ENCODE results near the gene ATP11C. TPM values are rescaled to one million over a fixed set of nuclear protein-coding genes. Genes with fewer than 3 reads are reported as not detected.

The ATP11C gene
- total RNA-seq, 4 donors from 2014 or later = 16.3 to 26.6 (median 18.4) TPM

DNA sequence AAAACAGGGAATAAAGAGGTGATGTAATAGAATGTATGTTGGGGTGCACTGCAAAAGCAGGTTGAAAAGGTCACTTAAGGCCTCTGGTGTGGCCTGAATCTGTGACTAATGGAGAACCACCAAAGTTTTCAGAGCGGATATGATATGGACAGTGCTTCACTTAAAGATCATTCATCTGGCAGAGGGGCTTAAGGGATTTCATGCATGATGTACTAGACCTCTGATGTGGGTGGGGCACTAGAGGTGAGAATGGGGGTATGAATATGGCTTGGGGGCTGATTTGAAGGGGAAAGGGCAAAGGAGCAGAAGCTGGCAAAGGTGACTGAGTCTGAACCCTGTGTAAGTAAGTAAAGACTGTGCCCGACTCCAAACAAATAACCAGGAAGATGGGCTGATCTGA is 162.5 kb downstream of the ATP11C start:
- WGBS = 90% methylated on average over 2 of the region's 2 CpGs

DNA sequence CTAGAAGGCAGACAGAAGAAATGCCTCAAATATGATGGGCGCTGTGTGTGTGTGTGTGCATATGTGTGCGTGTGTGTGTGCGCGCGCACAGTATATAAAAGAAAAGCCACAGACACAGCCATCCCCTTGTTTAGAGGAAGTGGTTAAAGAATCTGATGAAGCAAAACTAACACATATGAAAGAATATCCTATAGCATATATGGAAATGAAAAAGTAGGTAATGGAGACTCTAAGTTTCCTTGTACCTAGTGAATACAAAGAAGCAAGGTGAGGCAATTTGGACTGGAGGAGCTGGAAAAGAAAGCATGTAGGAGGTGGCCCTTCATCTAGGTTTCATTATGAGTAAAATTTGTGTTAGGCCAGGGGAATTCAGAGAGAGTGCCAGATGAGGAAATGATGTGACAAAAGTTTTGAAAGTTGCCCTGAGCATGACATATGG is 166.3 kb downstream of the ATP11C start:
- no peaks in the 10 kb centered on the region for H3K36me3 ChIP-seq
- no peak for DNase-seq (ENCODE audit: low spot score in 2 of 2)
- H3K27ac ChIP-seq = no peak overlapping the region
- no peak for TF ChIP-seq EP300 (IDR thresholded peaks at IDR 0.05)
- no peak for TF ChIP-seq POLR2AphosphoS5 (IDR thresholded peaks at IDR 0.05)
- TF ChIP-seq, protein P1, sequence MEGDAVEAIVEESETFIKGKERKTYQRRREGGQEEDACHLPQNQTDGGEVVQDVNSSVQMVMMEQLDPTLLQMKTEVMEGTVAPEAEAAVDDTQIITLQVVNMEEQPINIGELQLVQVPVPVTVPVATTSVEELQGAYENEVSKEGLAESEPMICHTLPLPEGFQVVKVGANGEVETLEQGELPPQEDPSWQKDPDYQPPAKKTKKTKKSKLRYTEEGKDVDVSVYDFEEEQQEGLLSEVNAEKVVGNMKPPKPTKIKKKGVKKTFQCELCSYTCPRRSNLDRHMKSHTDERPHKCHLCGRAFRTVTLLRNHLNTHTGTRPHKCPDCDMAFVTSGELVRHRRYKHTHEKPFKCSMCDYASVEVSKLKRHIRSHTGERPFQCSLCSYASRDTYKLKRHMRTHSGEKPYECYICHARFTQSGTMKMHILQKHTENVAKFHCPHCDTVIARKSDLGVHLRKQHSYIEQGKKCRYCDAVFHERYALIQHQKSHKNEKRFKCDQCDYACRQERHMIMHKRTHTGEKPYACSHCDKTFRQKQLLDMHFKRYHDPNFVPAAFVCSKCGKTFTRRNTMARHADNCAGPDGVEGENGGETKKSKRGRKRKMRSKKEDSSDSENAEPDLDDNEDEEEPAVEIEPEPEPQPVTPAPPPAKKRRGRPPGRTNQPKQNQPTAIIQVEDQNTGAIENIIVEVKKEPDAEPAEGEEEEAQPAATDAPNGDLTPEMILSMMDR (IDR thresholded peaks at IDR 0.05) = no peak
- no peak for TF ChIP-seq POLR2A (IDR thresholded peaks at IDR 0.05)
- H3K4me3 ChIP-seq = no peak overlapping the region
- no peaks in the 10 kb centered on the region for H3K9me3 ChIP-seq
- H3K27me3 ChIP-seq = no peaks in the 10 kb centered on the region
- 98% methylated on average over 5 of the region's 5 CpGs for WGBS
- H3K4me1 ChIP-seq = no peaks in the 10 kb centered on the region

More for the DNA sequence above, 162.5 kb downstream of the ATP11C start:
- Histone ChIP-seq H3K27ac (no peak overlapping the region), H3K27me3 (no peaks in the 10 kb centered on the region), H3K4me3 (no peak overlapping the region), H3K36me3 (peaks cover 12% of the 10 kb centered on the region), H3K4me1 (no peaks in the 10 kb centered on the region), H3K9me3 (no peaks in the 10 kb centered on the region)
- DNase-seq (ENCODE audit: low spot score in 2 of 2) = no peak
- no peak for TF ChIP-seq POLR2AphosphoS5 (IDR thresholded peaks at IDR 0.05)

DNA sequence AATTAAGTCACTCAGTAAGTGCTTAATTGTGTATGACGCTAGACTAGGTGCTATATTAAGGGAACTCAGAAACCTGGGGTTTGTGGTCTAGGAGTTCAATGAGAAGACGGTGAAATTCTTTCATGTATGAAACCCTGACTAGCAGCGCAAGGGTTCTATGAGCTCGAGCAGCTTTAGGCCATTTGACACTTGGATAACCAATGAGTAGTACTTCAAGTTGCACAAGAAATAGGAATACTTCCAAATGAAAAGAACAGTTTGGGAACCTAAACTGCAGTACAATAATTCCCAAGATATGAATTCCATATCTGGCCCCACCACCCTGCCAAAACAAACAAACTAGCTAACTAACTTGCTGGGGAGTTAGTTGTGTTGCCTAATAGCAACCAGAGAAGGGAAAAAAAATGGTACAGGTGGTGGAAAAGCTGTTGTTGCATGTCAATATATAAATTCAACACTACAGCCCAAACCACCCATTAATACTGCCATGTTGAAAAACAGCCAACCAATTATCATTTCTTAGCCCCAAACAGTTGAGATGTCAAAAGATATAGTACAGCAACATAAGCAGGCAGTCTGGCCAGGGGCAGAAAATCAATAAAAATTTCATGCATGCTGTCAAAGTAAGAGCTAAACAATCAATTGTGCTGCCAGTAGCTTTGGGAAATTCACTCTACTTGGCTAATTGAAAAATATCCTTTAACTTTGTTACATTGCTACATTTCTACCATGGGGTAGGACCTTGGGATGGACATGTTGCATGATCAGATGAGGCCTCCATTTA is 170.3 kb downstream of the ATP11C start:
- Histone ChIP-seq H3K27me3 (no peaks in the 10 kb centered on the region), H3K36me3 (no peaks in the 10 kb centered on the region), H3K9me3 (no peaks in the 10 kb centered on the region), H3K27ac (no peak overlapping the region), H3K4me1 (no peaks in the 10 kb centered on the region), H3K4me3 (no peak overlapping the region)
- 82% methylated on average over 4 of the region's 4 CpGs for WGBS
- DNase-seq (ENCODE audit: low spot score in 2 of 2) = no peak
- TF ChIP-seq, protein P1 (IDR thresholded peaks at IDR 0.05) = no peak
- no peak for TF ChIP-seq EP300 (IDR thresholded peaks at IDR 0.05)
- TF ChIP-seq POLR2AphosphoS5 (IDR thresholded peaks at IDR 0.05) = no peak
- no peak for TF ChIP-seq POLR2A (IDR thresholded peaks at IDR 0.05)

DNA sequence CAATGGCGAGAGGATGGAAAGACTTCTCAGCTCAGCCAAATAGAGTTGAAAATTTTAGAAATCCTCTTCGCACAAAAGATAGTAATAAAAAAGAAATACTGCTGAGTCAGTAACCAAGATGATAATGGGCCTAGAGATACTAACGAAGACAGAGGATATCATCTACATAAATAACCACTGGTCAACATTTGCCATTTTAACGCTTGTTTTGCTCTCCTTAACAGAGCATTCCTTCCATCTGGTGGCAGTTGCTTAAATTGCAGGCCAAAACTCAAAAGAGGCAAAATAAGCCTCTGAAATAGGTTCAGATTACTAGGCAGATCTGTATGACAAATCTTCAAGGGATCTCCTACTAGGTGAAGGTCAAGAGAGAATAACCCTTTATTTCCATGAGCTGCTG is 173.2 kb downstream of the ATP11C start:
- Histone ChIP-seq H3K4me3 (no peak overlapping the region), H3K27ac (no peak overlapping the region), H3K27me3 (no peaks in the 10 kb centered on the region), H3K36me3 (no peaks in the 10 kb centered on the region), H3K4me1 (no peaks in the 10 kb centered on the region), H3K9me3 (no peaks in the 10 kb centered on the region)
- 67% methylated on average over 4 of the region's 4 CpGs for WGBS
- TF ChIP-seq EP300 (IDR thresholded peaks at IDR 0.05) (no peak), POLR2AphosphoS5 (IDR thresholded peaks at IDR 0.05) (no peak), POLR2A (IDR thresholded peaks at IDR 0.05) (no peak)
- TF ChIP-seq, protein P1 (IDR thresholded peaks at IDR 0.05) = no peak
- no peak for DNase-seq (ENCODE audit: low spot score in 2 of 2)

DNA sequence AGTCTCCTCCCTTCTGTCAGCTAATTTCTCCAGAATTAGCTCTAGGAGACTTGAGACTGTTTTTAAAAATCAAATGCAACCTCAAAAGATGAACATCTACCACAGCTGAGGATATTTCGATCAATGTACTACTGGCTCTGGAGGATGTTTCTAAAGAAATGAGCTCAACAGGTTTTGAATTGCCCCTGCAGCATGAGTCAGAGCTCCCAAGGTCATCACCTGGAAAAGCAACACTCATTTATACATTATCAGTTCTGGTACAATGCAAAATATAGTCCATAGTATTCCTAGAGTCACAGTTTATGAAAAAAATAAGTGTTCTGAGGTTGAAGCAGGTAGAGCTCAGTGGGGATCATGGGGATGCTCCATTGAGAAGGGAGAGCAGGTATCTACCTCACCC is 174.0 kb downstream of the ATP11C start:
- TF ChIP-seq, protein P1 (IDR thresholded peaks at IDR 0.05) = no peak
- TF ChIP-seq POLR2A (IDR thresholded peaks at IDR 0.05) (no peak), EP300 (IDR thresholded peaks at IDR 0.05) (no peak), POLR2AphosphoS5 (IDR thresholded peaks at IDR 0.05) (no peak)
- Histone ChIP-seq H3K4me1 (no peaks in the 10 kb centered on the region), H3K4me3 (no peak overlapping the region), H3K27ac (no peak overlapping the region), H3K9me3 (no peaks in the 10 kb centered on the region), H3K36me3 (no peaks in the 10 kb centered on the region), H3K27me3 (no peaks in the 10 kb centered on the region)
- DNase-seq (ENCODE audit: low spot score in 2 of 2) = no peak
- WGBS = 78% methylated on average over 1 of the region's 1 CpG
